Parathyroid adenoma (tissue), 2 donors: ENCODE data around the gene RBMS1.
A peak's percentile ranks its signal among the peaks of the same experiment; 100 is the strongest.
"Not testable (repeated sequence)": the region's sequence is repeated elsewhere in the genome, so short reads cannot be mapped to it uniquely, and the experiment has no call there.

Experiments used
- H2AFZ ChIP-seq: fragments of 300-600 bp; sonication (generic); one replicate; pipeline ENCODE4 v1.7.0; 2017; ENCODE audit warnings: antibody characterized with exemption, mild to moderate bottlenecking
- H3K27ac ChIP-seq: fragments of 300-600 bp; sonication (generic); one replicate; pipeline ENCODE4 v1.7.0; 2017
- H3K27me3 ChIP-seq: fragments of 300-600 bp; sonication (generic); one replicate; pipeline ENCODE4 v1.7.0; 2017; ENCODE audit warnings: low read length; ENCODE audit not compliant: control insufficient read depth, insufficient read depth
- H3K36me3 ChIP-seq: fragments of 300-600 bp; sonication (generic); one replicate; pipeline ENCODE4 v1.7.0; 2017; ENCODE audit warnings: low read length; ENCODE audit not compliant: control insufficient read depth, insufficient read depth
- H3K4me1 ChIP-seq: fragments of 300-600 bp; sonication (generic); one replicate; pipeline ENCODE4 v1.7.0; 2017; ENCODE audit warnings: control low read depth
- H3K4me2 ChIP-seq: fragments of 300-600 bp; sonication (generic); one replicate; pipeline ENCODE4 v1.7.0; 2017; ENCODE audit warnings: low read length
- H3K4me3 ChIP-seq: fragments of 300-600 bp; sonication (generic); one replicate; pipeline ENCODE4 v1.7.0; 2017; ENCODE audit warnings: low read depth, low read length
- H3K79me2 ChIP-seq: fragments of 300-600 bp; sonication (generic); one replicate; pipeline ENCODE4 v1.7.0; 2017; ENCODE audit warnings: control low read depth
- H3K9ac ChIP-seq: fragments of 300-600 bp; sonication (generic); one replicate; pipeline ENCODE4 v1.7.0; 2017; ENCODE audit warnings: mild to moderate bottlenecking
- H3K9me3 ChIP-seq: fragments of 300-600 bp; sonication (generic); one replicate; pipeline ENCODE4 v1.7.0; 2017; ENCODE audit warnings: low read length; ENCODE audit not compliant: control insufficient read depth
- TF ChIP-seq, protein P1 (sequence below): fragments of 300-600 bp; sonication (generic); IDR thresholded peaks from one replicate; pipeline ENCODE4 v1.7.0; 2017; ENCODE audit warnings: antibody characterized with exemption, mild to moderate bottlenecking
- donor health status: primary hyperparathyroidism.

RBMS1 gene

DNA sequence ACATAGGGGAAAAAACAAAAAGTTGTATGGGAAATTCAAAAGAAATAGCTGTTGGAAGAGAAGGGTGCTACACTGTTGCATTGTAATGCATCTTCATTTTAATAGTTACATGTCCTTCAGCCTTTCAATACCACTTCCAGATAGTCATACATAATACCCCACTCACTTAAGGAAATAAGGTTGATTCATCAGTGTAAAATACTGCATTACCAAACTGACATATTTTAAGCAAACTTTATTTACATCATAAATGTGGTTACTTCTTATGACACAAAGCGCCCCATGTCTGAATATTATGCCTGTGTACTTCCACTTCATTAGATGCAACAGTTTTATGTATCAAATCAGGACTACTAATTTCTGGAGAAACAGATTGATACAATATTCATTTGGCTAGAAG lies 4.5 kb downstream of the RBMS1 start:
- no peak overlapping the region for H3K9ac ChIP-seq
- H3K36me3 ChIP-seq = no peaks in the 10 kb centered on the region
- no peaks in the 10 kb centered on the region for H3K9me3 ChIP-seq
- peaks cover 10% of the 10 kb centered on the region for H3K4me1 ChIP-seq
- TF ChIP-seq, protein P1, sequence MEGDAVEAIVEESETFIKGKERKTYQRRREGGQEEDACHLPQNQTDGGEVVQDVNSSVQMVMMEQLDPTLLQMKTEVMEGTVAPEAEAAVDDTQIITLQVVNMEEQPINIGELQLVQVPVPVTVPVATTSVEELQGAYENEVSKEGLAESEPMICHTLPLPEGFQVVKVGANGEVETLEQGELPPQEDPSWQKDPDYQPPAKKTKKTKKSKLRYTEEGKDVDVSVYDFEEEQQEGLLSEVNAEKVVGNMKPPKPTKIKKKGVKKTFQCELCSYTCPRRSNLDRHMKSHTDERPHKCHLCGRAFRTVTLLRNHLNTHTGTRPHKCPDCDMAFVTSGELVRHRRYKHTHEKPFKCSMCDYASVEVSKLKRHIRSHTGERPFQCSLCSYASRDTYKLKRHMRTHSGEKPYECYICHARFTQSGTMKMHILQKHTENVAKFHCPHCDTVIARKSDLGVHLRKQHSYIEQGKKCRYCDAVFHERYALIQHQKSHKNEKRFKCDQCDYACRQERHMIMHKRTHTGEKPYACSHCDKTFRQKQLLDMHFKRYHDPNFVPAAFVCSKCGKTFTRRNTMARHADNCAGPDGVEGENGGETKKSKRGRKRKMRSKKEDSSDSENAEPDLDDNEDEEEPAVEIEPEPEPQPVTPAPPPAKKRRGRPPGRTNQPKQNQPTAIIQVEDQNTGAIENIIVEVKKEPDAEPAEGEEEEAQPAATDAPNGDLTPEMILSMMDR = no peak
- H3K79me2 ChIP-seq = peaks cover 19% of the 10 kb centered on the region
- no peaks in the 10 kb centered on the region for H3K27me3 ChIP-seq
- H3K4me3 ChIP-seq = no peak overlapping the region
- no peak overlapping the region for H3K4me2 ChIP-seq
- H3K27ac ChIP-seq = no peak overlapping the region
- H2AFZ ChIP-seq = no peak overlapping the region

DNA sequence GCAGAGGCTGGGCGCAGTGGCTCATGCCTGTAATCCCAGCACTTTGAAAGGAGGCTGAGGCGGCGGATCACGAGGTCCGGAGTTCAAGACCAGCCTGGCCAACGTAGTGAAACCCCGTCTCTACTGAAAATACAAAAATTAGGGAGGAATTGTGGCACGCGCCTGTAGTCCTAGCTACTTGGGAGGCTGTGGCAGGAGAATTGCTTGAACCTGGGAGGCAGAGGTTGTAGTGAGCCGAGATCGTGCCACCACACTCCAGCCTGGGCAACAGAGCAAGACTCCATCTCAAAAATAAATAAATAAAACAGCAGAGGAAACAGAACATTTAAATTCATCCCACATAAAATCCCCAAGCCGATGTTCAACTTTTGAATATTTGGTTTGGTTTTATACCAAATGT lies 5.3 kb downstream of the RBMS1 start:
- Histone ChIP-seq H3K4me1 (peaks cover 15% of the 10 kb centered on the region), H3K79me2 (peaks cover 26% of the 10 kb centered on the region)
- not testable (repeated sequence) for H3K36me3 ChIP-seq, H3K9ac ChIP-seq, H3K27ac ChIP-seq, H3K9me3 ChIP-seq, H2AFZ ChIP-seq, H3K27me3 ChIP-seq, H3K4me3 ChIP-seq, H3K4me2 ChIP-seq

DNA sequence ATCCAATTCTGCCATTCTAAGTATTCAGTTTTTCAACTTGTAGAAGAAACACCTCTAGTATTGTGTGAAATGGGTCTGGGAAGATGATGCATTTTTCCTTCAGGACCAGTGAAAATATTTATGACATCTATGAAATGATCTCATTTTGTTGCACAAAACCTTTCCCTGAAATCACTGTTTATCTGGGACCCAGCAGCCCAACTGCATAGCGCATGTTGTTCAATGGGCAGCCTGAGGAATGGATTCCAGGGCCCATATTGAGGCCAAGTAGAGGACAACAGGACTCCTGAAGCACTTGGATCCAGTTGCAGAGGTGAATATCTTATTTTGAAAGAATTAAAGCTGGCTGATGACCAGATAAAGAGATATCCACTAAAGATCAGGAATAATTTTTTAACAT lies 7.3 kb downstream of the RBMS1 start:
- Histone ChIP-seq H3K79me2 (peaks cover 25% of the 10 kb centered on the region), H3K4me1 (peaks cover 23% of the 10 kb centered on the region), H3K4me3 (no peak overlapping the region), H3K36me3 (no peaks in the 10 kb centered on the region), H3K9ac (no peak overlapping the region), H3K9me3 (no peaks in the 10 kb centered on the region), H3K27me3 (no peaks in the 10 kb centered on the region), H2AFZ (no peak overlapping the region), H3K4me2 (no peak overlapping the region), H3K27ac (peak overlapping the region; percentile 4)
- TF ChIP-seq, protein P1 = no peak

DNA sequence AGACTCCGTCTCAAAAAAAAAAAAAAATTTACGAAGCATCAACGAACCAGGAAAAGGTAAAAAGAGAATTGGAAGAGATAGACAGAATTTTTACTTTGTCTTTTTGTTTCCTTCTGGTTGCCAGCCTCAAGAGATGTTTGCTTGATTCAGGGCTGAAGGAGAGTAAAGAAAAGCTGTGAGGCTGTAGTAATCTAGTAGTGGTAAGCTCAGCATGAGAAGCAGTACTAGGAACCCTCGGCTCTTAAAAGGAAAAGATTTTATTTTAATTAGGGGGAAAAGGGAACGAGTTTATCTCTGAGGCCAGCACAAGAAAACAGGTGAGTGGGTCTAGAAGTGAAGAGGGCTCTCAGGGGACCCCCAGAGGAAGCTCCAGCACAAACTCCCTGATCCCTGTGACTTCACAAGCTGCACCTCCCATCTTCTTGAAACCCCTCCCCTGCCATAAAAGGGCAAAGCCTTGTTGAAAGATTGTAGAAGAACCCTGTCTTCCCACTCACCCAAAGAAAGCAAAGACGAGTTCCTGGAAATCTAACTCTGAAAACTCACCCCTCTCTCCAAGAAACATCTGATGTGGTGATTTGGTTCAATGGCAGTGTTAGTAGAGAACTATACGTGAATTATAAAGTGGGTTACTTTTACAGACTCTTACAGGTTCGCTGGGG lies 8.6 kb downstream of the RBMS1 start:
- no peak overlapping the region for H2AFZ ChIP-seq
- no peaks in the 10 kb centered on the region for H3K27me3 ChIP-seq
- H3K4me2 ChIP-seq = no peak overlapping the region
- no peak overlapping the region for H3K4me3 ChIP-seq
- H3K27ac ChIP-seq = no peak overlapping the region
- peaks cover 20% of the 10 kb centered on the region for H3K4me1 ChIP-seq
- TF ChIP-seq, protein P1 = no peak
- no peaks in the 10 kb centered on the region for H3K9me3 ChIP-seq
- no peak overlapping the region for H3K9ac ChIP-seq
- H3K79me2 ChIP-seq = peaks cover 30% of the 10 kb centered on the region
- no peaks in the 10 kb centered on the region for H3K36me3 ChIP-seq

DNA sequence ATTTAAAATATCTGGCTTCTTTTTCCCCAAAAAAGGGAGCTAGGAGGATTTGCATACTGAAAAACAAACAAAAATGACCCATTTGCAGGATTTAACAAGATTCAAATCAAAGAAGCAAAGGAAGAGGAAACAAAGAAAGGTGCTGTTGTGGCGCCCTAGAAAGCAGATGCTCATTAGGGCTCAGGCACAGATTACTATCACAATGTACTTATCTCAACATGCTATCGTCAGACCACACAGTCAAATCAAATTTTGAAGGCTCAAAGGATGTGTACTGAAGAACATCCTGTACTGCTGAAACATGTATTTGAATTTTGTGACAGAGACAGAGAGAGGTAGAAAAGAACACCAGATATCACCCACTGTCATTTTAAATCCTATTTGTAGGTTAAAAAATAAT lies 10.9 kb downstream of the RBMS1 start:
- no peaks in the 10 kb centered on the region for H3K9me3 ChIP-seq
- H3K4me2 ChIP-seq = peak overlapping the region; percentile 50
- peak overlapping the region; percentile 12 for H3K4me3 ChIP-seq
- no peaks in the 10 kb centered on the region for H3K27me3 ChIP-seq
- H3K79me2 ChIP-seq = peaks cover 47% of the 10 kb centered on the region
- no peak overlapping the region for H3K9ac ChIP-seq
- no peak overlapping the region for H3K27ac ChIP-seq
- H3K36me3 ChIP-seq = no peaks in the 10 kb centered on the region
- TF ChIP-seq, protein P1 = no peak
- peaks cover 31% of the 10 kb centered on the region for H3K4me1 ChIP-seq
- no peak overlapping the region for H2AFZ ChIP-seq
